ENCODE results near the gene LIN52. TPM values are rescaled to one million over a fixed set of nuclear protein-coding genes. Genes with fewer than 3 reads are reported as not detected.
A peak's percentile ranks its signal among the peaks of the same experiment; 100 is the strongest.

Gene LIN52
- total and polyA plus RNA-seq, 2 of the 13 experiments (the other 11 are each of a cell fraction or from before 2014, with no cell fraction given) = 11.4 to 23.3 TPM

- no peak for TF ChIP-seq ZBTB40 (IDR thresholded peaks at IDR 0.05)
- TF ChIP-seq ZBTB40 (CRISPR knock-in tag; IDR thresholded peaks at IDR 0.05) = 0 out of 2 replicates have a peak, but pooled peaks have one; percentile 46
- peak; percentile 45 for TF ChIP-seq ZNF407 (CRISPR knock-in tag; IDR thresholded peaks at IDR 0.05; ENCODE audit: not compliant biosample characterization)
- no peak for TF ChIP-seq SALL2 (CRISPR knock-in tag; IDR thresholded peaks at IDR 0.05)
- peak; percentile 24; the same call in 1 of the 2 replicates for TF ChIP-seq POGZ (CRISPR knock-in tag; IDR thresholded peaks at IDR 0.05)
- 0 out of 2 replicates have a peak, but pooled peaks have one; percentile 32 for TF ChIP-seq IRF9 (CRISPR knock-in tag; IDR thresholded peaks at IDR 0.05; ENCODE audit: borderline replicate concordance)
- 0 out of 2 replicates have a peak, but pooled peaks have one; percentile 17 for TF ChIP-seq ZBTB37 (CRISPR knock-in tag; IDR thresholded peaks at IDR 0.05)
- 0 out of 2 replicates have a peak, but pooled peaks have one; percentile 18 for TF ChIP-seq GPN1 (CRISPR knock-in tag; IDR thresholded peaks at IDR 0.05; ENCODE audit: borderline replicate concordance)
These were observed 926 bp upstream of the LIN52 start (continued) for GRCh38 chr14:74083784-74084276.

Measured in HepG2 (cell line).